Measurements from ENCODE around the gene TTLL13. TPM values are rescaled to one million over a fixed set of nuclear protein-coding genes. Genes with fewer than 3 reads are reported as not detected.
A peak's percentile ranks its signal among the peaks of the same experiment; 100 is the strongest.

The TTLL13 gene
- total RNA-seq, 1 experiment from 2014 or later = 0.43 TPM

DNA sequence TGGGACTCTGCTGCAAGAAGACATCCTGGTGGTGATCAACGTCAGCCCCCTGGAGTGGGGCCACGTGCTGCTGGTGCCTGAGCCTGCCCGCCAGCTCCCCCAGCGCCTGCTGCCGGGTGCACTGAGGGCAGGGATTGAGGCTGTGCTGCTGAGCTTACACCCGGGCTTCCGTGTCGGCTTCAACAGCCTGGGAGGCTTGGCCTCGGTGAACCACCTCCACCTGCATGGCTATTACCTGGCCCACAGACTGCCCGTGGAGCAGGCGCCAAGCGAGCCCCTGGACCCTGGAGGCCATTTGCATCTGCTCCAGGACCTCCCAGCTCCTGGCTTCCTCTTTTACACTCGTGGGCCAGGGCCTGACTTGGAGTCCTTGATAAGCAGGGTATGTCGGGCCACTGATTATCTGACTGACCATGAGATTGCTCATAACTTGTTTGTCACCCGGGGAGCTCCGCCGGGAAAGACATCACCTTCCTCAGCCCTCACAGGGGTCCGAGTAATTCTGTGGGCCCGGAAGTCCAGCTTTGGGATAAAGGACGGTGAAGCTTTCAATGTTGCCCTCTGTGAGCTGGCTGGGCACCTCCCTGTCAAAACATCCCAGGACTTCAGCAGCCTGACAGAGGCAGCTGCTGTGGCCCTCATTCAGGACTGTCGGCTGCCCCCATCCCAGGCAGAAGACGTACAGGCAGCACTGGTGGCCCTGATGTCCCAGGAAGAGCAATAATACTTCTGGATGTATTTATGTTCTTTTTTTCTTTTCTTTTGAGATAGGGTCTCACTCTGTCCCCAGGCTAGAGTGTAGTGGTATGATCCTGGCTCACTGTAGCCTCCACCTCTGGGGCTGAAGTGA is 7.8 kb upstream of the TTLL13 start:
- ChIA-PET CTCF (no interaction called here), POLR2A (no interaction called here)
- no peak overlapping the region for H3K4me3 ChIP-seq (ENCODE audit: low read depth, low read length)
- no peaks in the 10 kb centered on the region for H3K9me3 ChIP-seq
- H3K4me1 ChIP-seq = no peaks in the 10 kb centered on the region
- Mint-ChIP-seq H3K4me1 (ENCODE audit: low read depth, unreplicated experiment) (no peaks in the 10 kb centered on the region), H3K27ac (ENCODE audit: unreplicated experiment) (no peak overlapping the region), H3K4me3 (ENCODE audit: unreplicated experiment) (no peak overlapping the region), H3K27me3 (ENCODE audit: insufficient read depth, unreplicated experiment) (no peaks in the 10 kb centered on the region), H3K36me3 (ENCODE audit: insufficient read depth, unreplicated experiment) (no peaks in the 10 kb centered on the region), H3K9me3 (ENCODE audit: unreplicated experiment) (no peaks in the 10 kb centered on the region)
- intact Hi-C loops (cut with micrococcal nuclease; ENCODE audit: unreplicated experiment) = no loop called here
- no peaks in the 10 kb centered on the region for H3K27me3 ChIP-seq (replicated peaks; ENCODE audit: control insufficient read depth, insufficient read depth, low read length)
- DNase-seq = no peak
- no peaks in the 10 kb centered on the region for H3K36me3 ChIP-seq (ENCODE audit: control insufficient read depth, insufficient read depth, low read length)
- TF ChIP-seq, protein P1, sequence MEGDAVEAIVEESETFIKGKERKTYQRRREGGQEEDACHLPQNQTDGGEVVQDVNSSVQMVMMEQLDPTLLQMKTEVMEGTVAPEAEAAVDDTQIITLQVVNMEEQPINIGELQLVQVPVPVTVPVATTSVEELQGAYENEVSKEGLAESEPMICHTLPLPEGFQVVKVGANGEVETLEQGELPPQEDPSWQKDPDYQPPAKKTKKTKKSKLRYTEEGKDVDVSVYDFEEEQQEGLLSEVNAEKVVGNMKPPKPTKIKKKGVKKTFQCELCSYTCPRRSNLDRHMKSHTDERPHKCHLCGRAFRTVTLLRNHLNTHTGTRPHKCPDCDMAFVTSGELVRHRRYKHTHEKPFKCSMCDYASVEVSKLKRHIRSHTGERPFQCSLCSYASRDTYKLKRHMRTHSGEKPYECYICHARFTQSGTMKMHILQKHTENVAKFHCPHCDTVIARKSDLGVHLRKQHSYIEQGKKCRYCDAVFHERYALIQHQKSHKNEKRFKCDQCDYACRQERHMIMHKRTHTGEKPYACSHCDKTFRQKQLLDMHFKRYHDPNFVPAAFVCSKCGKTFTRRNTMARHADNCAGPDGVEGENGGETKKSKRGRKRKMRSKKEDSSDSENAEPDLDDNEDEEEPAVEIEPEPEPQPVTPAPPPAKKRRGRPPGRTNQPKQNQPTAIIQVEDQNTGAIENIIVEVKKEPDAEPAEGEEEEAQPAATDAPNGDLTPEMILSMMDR (IDR thresholded peaks at IDR 0.05; ENCODE audit: insufficient read depth in 1 of 2, low read depth in 1 of 2, low read length in 1 of 2, severe bottlenecking in 1 of 2, unreplicated experiment in 1 of 2) = no peak
- BruUV-seq (replicated peaks) = no TSS peak

DNA sequence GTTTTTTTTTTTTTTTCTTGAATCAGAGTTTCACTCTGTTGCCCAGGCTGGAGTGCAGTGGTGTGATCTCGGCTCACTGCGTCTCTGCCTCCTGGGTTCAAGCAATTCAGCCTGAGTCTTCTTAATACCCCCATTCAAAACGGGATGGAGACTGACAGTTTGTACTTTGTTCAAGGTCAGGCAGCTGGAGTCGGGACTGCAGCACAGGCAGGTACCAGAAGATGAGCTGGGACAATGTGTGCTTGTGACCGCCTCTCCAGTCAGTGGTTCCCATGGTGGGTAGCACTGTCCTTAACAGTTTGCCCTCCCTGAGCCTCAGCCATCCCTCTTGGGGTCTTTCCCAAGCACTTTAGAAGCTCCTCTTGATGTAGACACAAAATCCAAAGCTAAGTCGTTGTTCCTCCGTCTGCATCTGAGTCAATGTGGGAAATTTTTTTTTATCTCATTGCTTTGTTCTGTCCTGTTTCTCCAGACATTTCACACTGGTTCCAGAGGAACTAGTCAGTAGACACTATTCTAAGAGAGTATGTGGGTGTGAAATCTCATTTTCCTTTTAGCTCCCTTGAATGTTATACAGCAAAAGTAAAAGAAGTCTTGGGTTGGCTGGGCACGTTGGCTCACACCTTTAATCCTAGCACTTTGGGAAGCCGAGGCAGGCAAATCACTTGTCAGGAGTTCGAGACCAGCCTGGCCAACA is 5.3 kb upstream of the TTLL13 start:
- H3K27me3 Mint-ChIP-seq (ENCODE audit: insufficient read depth, unreplicated experiment) = no peaks in the 10 kb centered on the region
- no peak for DNase-seq
- no peaks in the 10 kb centered on the region for H3K27me3 ChIP-seq (replicated peaks; ENCODE audit: control insufficient read depth, insufficient read depth, low read length)
- CTCF ChIA-PET = interaction anchor here (0.6 kb wide), 1 partner anchor 16 kb away, joined by 3 read pairs; no protein-coding TSS in a partner anchor
- BruUV-seq (replicated peaks) = no TSS peak
- H3K27ac Mint-ChIP-seq (ENCODE audit: unreplicated experiment) = no peak overlapping the region
- intact Hi-C loops (cut with micrococcal nuclease; ENCODE audit: unreplicated experiment) = no loop called here
- no peak overlapping the region for H3K4me3 Mint-ChIP-seq (ENCODE audit: unreplicated experiment)
- peaks cover under 1% of the 10 kb centered on the region for H3K36me3 Mint-ChIP-seq (ENCODE audit: insufficient read depth, unreplicated experiment)
- H3K9me3 Mint-ChIP-seq (ENCODE audit: unreplicated experiment) = no peaks in the 10 kb centered on the region
- POLR2A ChIA-PET = interaction anchor here (0.9 kb wide), 1 partner anchor 10 kb away, joined by 4 read pairs; the partner anchor contains the start of genes CIB1 and GDPGP1
- TF ChIP-seq, protein P1 (IDR thresholded peaks at IDR 0.05; ENCODE audit: insufficient read depth in 1 of 2, low read depth in 1 of 2, low read length in 1 of 2, severe bottlenecking in 1 of 2, unreplicated experiment in 1 of 2) = no peak
- H3K4me1 ChIP-seq = no peaks in the 10 kb centered on the region
- H3K4me1 Mint-ChIP-seq (ENCODE audit: low read depth, unreplicated experiment) = no peaks in the 10 kb centered on the region
- H3K36me3 ChIP-seq (ENCODE audit: control insufficient read depth, insufficient read depth, low read length) = no peaks in the 10 kb centered on the region
- no peaks in the 10 kb centered on the region for H3K9me3 ChIP-seq
- H3K4me3 ChIP-seq (ENCODE audit: low read depth, low read length) = no peak overlapping the region

DNA sequence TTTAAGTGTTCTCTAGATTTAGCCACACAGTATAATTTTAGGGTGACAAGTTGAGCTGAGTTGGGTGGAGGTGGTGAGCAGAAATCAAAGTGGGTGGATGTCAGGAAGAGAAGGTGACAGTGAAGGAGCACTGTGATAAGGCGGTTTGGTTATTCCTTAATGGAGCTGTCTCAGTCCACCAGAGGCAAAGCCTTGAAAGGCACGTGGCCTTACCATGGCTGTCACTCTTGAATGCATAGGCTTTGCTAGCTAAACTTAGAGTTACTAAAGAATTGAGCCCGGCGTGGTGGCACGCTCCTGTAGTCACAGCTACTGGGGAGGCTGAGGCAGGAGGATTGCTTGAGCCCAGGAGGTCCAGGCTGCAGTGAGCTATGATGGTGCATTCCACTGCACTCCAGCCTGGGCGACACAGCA is 560 bp upstream of the TTLL13 start:
- Histone ChIP-seq H3K9me3 (no peaks in the 10 kb centered on the region), H3K27me3 (replicated peaks; ENCODE audit: control insufficient read depth, insufficient read depth, low read length) (no peaks in the 10 kb centered on the region), H3K4me3 (ENCODE audit: low read depth, low read length) (peak overlapping the region; percentile 51), H3K4me1 (peaks cover 7% of the 10 kb centered on the region; the same call in 1 of the 2 replicates), H3K36me3 (ENCODE audit: control insufficient read depth, insufficient read depth, low read length) (no peaks in the 10 kb centered on the region)
- Mint-ChIP-seq H3K27ac (ENCODE audit: unreplicated experiment) (peak overlapping the region; percentile 61), H3K9me3 (ENCODE audit: unreplicated experiment) (no peaks in the 10 kb centered on the region), H3K4me3 (ENCODE audit: unreplicated experiment) (peak overlapping the region; percentile 73), H3K36me3 (ENCODE audit: insufficient read depth, unreplicated experiment) (peaks cover 5% of the 10 kb centered on the region), H3K4me1 (ENCODE audit: low read depth, unreplicated experiment) (peaks cover 6% of the 10 kb centered on the region), H3K27me3 (ENCODE audit: insufficient read depth, unreplicated experiment) (no peaks in the 10 kb centered on the region)
- TF ChIP-seq, protein P1 (IDR thresholded peaks at IDR 0.05; ENCODE audit: insufficient read depth in 1 of 2, low read depth in 1 of 2, low read length in 1 of 2, severe bottlenecking in 1 of 2, unreplicated experiment in 1 of 2) = no peak
- intact Hi-C loops (cut with micrococcal nuclease; ENCODE audit: unreplicated experiment) = loop anchor here (1.0 kb wide), 1 partner anchor 15 kb away; the partner anchor contains the start of gene CIB1
- peak in 1 of 2 experiments; percentile 6 for DNase-seq
- BruUV-seq (replicated peaks) = TSS peak; percentile 71
- ChIA-PET CTCF (interaction anchor here (0.6 to 2.2 kb wide), 4 partner anchors 15 to 44 kb away, joined by 4 to 9 read pairs (median 8); partner anchors contain the start of genes CIB1 and GDPGP1), POLR2A (interaction anchor here (0.5 to 1.4 kb wide), 6 partner anchors 15 to 433 kb away, joined by 3 to 23 read pairs (median 4); partner anchors contain the start of genes CIB1, GDPGP1 and NGRN)

All from Caco-2 (cell line).